GM21717 (cell line): ENCODE data around the gene ARL3.
"Not testable (repeated sequence)": the region's sequence is repeated elsewhere in the genome, so short reads cannot be mapped to it uniquely, and the experiment has no call there.

Experiments used
- ATAC-seq: cut with Tn5 transposase; IDR thresholded peaks from one replicate; pipeline ENCODE4 v1.9.1; 2021; ENCODE audit warnings: mild to moderate bottlenecking, moderate library complexity; ENCODE audit not compliant: unreplicated experiment

Gene ARL3

GRCh38 chr10:102738692-102739121 is 24.5 kb upstream of the ARL3 start:
- no peak for ATAC-seq

- ATAC-seq: no peak
These were observed 20.9 kb upstream of the ARL3 start for GRCh38 chr10:102735065-102735562.

GRCh38 chr10:102732661-102733060 is 18.5 kb upstream of the ARL3 start:
- no peak for ATAC-seq

- no peak for ATAC-seq
These were observed 17.1 kb upstream of the ARL3 start for GRCh38 chr10:102731222-102731800.

- no peak for ATAC-seq
These were observed 15.1 kb upstream of the ARL3 start for GRCh38 chr10:102729029-102730026.

- no peak for ATAC-seq
These were observed 13.0 kb upstream of the ARL3 start for GRCh38 chr10:102727037-102727818.

GRCh38 chr10:102726274-102726673 is 12.1 kb upstream of the ARL3 start:
- ATAC-seq: no peak

GRCh38 chr10:102723989-102724388 is 9.8 kb upstream of the ARL3 start:
- no peak for ATAC-seq

- no peak for ATAC-seq
These were observed 7.8 kb upstream of the ARL3 start for GRCh38 chr10:102721954-102722353.

- no peak for ATAC-seq
These were observed 6.6 kb upstream of the ARL3 start for GRCh38 chr10:102720775-102721301.

- ATAC-seq: no peak
These were observed 6.1 kb upstream of the ARL3 start for GRCh38 chr10:102720337-102720736.

- no peak for ATAC-seq
These were observed 4.0 kb upstream of the ARL3 start for GRCh38 chr10:102718220-102718619.

GRCh38 chr10:102716900-102717565 is 2.8 kb upstream of the ARL3 start:
- ATAC-seq: not testable (repeated sequence)

- no peak for ATAC-seq
These were observed 1.7 kb upstream of the ARL3 start for GRCh38 chr10:102715880-102716279.

GRCh38 chr10:102714621-102715455 is 641 bp upstream of the ARL3 start, which contains the start of gene SFXN2:
SFXN2 (plus strand) TSS chr10:102714636; CDS start chr10:102726637, 12,001 bp downstream.
- no peak for ATAC-seq

GRCh38 chr10:102713539-102713813 is 721 bp downstream of the ARL3 start:
- ATAC-seq: no peak

GRCh38 chr10:102712843-102713538 is 1.2 kb downstream of the ARL3 start:
- no peak for ATAC-seq

GRCh38 chr10:102712089-102712488 is 2.1 kb downstream of the ARL3 start:
- no peak for ATAC-seq

GRCh38 chr10:102710609-102711008 is 3.6 kb downstream of the ARL3 start:
- ATAC-seq: no peak
